ENCODE results near the gene ZNF710.

ZNF710 gene

GRCh38 chr15:90042356-90042755, 41.2 kb downstream of the ZNF710 start:
- no peak for DNase-seq

GRCh38 chr15:90042766-90043529, 41.8 kb downstream of the ZNF710 start:
- no peak for DNase-seq

GRCh38 chr15:90043530-90044010, 42.4 kb downstream of the ZNF710 start:
- no peak for DNase-seq

- no peak for DNase-seq
Measured at GRCh38 chr15:90044191-90044590, 43.1 kb downstream of the ZNF710 start.

GRCh38 chr15:90044916-90045371, 43.8 kb downstream of the ZNF710 start:
- DNase-seq: no peak

GRCh38 chr15:90046289-90046688, 45.2 kb downstream of the ZNF710 start:
- no peak for DNase-seq

- no peak for DNase-seq
Measured at GRCh38 chr15:90046911-90047392, 45.8 kb downstream of the ZNF710 start.

- no peak for DNase-seq
Measured at GRCh38 chr15:90047956-90048575, 46.9 kb downstream of the ZNF710 start.

GRCh38 chr15:90049030-90049429, 47.9 kb downstream of the ZNF710 start:
- DNase-seq: no peak

GRCh38 chr15:90049666-90050604, 48.8 kb downstream of the ZNF710 start:
- peak; percentile 31 for DNase-seq

GRCh38 chr15:90051874-90052273, 50.8 kb downstream of the ZNF710 start:
- DNase-seq: no peak

- DNase-seq: peak; percentile 14
Measured at GRCh38 chr15:90053685-90054466, 52.8 kb downstream of the ZNF710 start.

GRCh38 chr15:90054618-90055097, 53.5 kb downstream of the ZNF710 start:
- peak; percentile 89 for DNase-seq

- DNase-seq: no peak
Measured at GRCh38 chr15:90055182-90055581, 54.1 kb downstream of the ZNF710 start.

GRCh38 chr15:90056529-90056928, 55.4 kb downstream of the ZNF710 start:
- DNase-seq: no peak

GRCh38 chr15:90058308-90058707, 57.2 kb downstream of the ZNF710 start:
- no peak for DNase-seq

GRCh38 chr15:90058775-90059174, 57.7 kb downstream of the ZNF710 start:
- no peak for DNase-seq

GRCh38 chr15:90059208-90059985, 58.3 kb downstream of the ZNF710 start:
- no peak for DNase-seq

- DNase-seq: no peak
Measured at GRCh38 chr15:90060797-90061196, 59.7 kb downstream of the ZNF710 start.

GRCh38 chr15:90062023-90062442, 60.9 kb downstream of the ZNF710 start:
- DNase-seq: no peak

GRCh38 chr15:90062462-90062932, 61.4 kb downstream of the ZNF710 start:
- DNase-seq: no peak
